Muscle layer of duodenum (tissue), 2 donors: Measurements from ENCODE around the gene KIAA1210.
"Not testable (repeated sequence)": the region's sequence is repeated elsewhere in the genome, so short reads cannot be mapped to it uniquely, and the experiment has no call there.

Source experiments
- H3K27ac ChIP-seq: one replicate; pipeline ENCODE4 v1.7.0; 2013; ENCODE audit warnings: mild to moderate bottlenecking, low read length
- H3K27me3 ChIP-seq: one replicate; pipeline ENCODE4 v1.7.0; 2013; ENCODE audit warnings: low read depth, mild to moderate bottlenecking, control low read depth, low read length
- H3K36me3 ChIP-seq, 2 donors: one replicate each; pipeline ENCODE4 v1.7.0; 2013; ENCODE audit warnings: low read length in 2 of 2, control low read depth in 1 of 2, mild to moderate bottlenecking in 1 of 2; ENCODE audit not compliant: insufficient read depth in 2 of 2, control insufficient read depth in 1 of 2
- H3K4me1 ChIP-seq, 2 donors: one replicate each; pipeline ENCODE4 v1.7.0; 2013; ENCODE audit warnings: low read length in 2 of 2, mild to moderate bottlenecking in 2 of 2, control low read depth in 1 of 2, moderate library complexity in 1 of 2; ENCODE audit not compliant: insufficient read depth in 2 of 2, control insufficient read depth in 1 of 2
- H3K4me3 ChIP-seq, 2 donors: one replicate each; pipeline ENCODE4 v1.7.0; 2013; ENCODE audit warnings: low read length in 2 of 2, low read depth in 1 of 2, mild to moderate bottlenecking in 1 of 2
- H3K9me3 ChIP-seq, 2 donors: one replicate each; pipeline ENCODE4 v1.7.0; 2013; ENCODE audit warnings: low read length in 2 of 2, control low read depth in 1 of 2, mild to moderate bottlenecking in 1 of 2; ENCODE audit not compliant: control insufficient read depth in 1 of 2
- donor health status: healthy.

The KIAA1210 gene

DNA sequence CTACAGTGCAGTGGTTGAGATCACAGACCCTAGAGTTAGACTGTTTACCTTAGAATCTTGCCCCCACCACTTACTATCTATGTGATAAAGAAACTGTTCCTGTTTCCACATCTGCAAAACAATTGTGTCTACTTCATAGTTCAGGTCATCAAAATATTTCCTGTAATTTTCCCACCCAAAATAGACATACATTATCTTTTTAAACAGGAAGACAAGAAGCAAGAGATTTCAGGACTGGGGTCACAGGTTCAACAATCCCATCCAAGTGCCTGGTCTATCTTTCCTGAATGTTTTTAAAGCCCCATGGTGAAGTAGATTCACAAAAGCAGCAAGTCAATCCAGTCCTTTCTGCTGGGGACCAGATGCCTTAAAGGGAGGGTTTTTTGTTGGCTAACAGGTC, 96.6 kb downstream of the KIAA1210 start:
- Histone ChIP-seq H3K27ac (no peak overlapping the region), H3K36me3 (no peaks in the 10 kb centered on the region), H3K4me3 (no peak overlapping the region)

GRCh38 chrX:119029656-119030055, 98.0 kb downstream of the KIAA1210 start:
- H3K27me3 ChIP-seq, H3K36me3 ChIP-seq, H3K9me3 ChIP-seq, H3K4me3 ChIP-seq, H3K27ac ChIP-seq, H3K4me1 ChIP-seq: not testable (repeated sequence)

More for the DNA sequence above, 96.6 kb downstream of the KIAA1210 start:
- H3K4me1 ChIP-seq = no peaks in the 10 kb centered on the region
- no peaks in the 10 kb centered on the region for H3K9me3 ChIP-seq
- H3K27me3 ChIP-seq = no peaks in the 10 kb centered on the region

GRCh38 chrX:119028733-119029330, 98.8 kb downstream of the KIAA1210 start:
- no peaks in the 10 kb centered on the region for H3K27me3 ChIP-seq
- H3K9me3 ChIP-seq = no peaks in the 10 kb centered on the region
- no peaks in the 10 kb centered on the region for H3K4me1 ChIP-seq
- no peak overlapping the region for H3K27ac ChIP-seq
- no peak overlapping the region for H3K4me3 ChIP-seq
- no peaks in the 10 kb centered on the region for H3K36me3 ChIP-seq
